GM21529 (cell line): Measurements from ENCODE around the gene RMC1.

Experiments used
- ATAC-seq: cut with Tn5 transposase; IDR thresholded peaks from one replicate; pipeline ENCODE4 v1.9.1; 2021; ENCODE audit not compliant: unreplicated experiment

RMC1 gene

DNA sequence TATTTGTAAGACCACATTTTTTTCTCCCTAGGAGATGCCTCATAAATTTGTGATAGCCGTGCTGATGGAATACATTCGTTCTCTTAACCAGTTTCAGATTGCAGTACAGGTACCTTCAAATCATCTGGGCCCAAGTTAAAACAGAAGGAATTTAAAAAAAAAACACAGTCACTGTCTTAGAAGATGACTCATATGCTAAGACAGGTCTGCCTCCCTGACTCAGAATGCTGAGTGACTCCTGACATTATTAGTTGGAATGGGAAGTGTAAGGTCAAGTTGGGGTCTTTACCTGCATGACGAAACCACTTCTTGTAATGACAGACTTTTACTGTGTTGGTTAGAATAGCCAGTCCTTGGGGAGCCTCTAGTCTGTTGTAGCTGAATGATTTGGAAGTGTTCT lies 26.3 kb downstream of the RMC1 start:
- no peak for ATAC-seq

DNA sequence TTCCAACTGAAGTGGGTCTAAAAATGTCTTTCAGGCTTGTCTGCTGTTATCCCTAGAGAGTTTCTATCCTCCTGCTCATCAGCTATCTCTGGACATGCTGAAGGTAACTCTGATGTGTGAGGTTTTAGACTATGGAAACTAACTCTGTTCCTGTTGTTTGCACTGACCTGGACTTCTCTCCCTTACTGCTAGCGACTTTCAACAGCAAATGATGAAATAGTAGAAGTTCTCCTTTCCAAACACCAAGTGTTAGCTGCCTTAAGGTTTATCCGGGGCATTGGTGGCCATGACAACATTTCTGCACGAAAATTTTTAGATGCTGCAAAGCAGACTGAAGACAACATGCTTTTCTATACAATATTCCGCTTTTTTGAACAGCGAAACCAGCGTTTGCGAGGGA lies 26.9 kb downstream of the RMC1 start:
- no peak for ATAC-seq

DNA sequence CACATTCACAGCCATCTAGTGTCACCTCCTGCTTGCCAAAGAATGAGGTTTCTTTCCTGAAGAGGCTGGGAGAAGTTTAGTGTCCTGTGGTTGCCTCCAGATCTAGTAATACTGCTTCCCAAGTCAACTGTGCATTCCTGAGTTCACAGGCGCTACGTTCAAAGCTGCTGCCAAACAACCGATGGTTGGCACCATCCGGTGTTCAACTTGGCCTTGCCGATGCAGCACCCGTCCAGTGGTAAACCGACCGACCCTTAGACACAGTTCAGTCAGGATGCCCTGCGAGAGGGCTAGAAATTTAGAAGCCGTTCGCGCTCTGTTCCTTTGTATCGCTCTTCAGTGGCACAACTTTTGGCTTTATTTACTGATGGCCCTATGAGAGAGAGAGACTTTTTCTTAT lies 28.6 kb downstream of the RMC1 start:
- no peak for ATAC-seq

DNA sequence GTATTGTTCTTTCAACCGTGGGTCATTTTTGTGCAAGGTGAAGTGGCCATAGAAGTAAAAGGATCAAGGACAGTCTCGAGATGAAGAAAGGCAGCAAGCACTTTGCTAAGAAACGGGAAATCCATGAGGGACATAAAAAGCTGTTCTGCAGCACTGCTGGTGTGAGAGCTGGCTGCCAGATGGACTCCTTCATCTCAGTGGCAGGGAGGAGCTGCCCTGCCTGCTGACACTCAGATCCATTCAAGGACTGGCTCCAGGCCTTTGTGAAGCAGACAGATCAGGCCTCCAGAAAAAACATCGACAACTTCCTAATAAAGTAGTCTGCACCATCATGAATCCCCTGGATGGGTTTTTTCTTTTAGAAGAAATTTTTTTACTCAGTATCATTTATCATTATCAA lies 29.5 kb downstream of the RMC1 start:
- no peak for ATAC-seq

DNA sequence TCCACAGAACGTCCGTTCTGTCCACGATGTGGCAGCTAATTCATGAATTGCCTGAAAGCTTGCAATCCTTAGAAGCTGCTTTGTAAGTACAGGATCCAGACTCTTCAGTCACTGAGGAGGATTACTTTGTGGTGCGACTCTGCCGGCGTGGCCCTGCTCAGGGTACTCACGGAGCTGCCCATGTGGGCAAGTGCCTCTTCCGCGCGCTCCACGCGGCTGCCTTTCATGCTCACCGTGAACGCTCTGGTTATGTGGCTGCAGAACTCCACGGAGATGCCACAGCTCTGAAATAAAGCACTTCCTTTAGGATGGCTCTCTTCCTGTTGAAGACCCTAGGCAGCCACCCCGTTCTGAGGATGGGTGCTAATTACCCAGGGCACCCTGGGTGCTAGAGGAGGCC lies 31.0 kb downstream of the RMC1 start:
- ATAC-seq: no peak

DNA sequence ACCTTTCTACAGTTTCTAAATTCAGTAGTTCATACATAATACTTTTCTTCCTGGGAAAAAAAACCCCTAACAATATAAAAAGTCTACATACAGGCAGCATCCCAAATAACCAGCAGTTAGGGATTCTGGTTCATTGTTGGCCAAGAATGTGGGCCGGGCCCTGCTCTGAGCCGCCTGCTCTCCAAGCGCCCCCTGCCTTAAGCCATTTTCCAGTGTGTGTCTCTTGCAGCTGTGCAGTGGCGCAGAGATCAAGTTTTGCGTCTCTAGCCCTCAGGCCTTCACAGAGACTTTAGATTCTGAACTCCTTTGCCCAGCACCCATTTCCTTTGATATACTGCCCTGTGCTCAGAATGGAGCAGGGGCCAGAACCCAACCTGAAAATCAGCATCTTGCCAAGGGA lies 32.9 kb downstream of the RMC1 start:
- no peak for ATAC-seq

DNA sequence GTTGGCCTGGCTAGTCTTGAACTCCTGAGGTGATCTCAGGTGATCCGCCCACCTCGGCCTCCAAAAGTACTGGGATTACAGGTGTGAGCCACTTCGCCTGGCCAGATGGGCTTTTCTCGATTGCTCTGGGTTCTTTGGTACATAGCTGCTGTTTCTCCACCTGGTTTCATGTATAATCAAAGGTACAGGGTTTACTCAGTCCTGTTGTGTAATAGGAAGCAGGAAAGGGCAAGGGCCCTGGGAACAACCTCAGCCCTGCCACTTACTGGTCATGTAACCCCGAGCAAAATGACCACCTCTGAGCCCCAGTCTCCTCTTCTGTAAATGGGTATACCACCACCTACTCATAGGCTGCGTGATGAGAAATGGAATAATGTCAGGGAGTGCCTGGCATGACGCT lies 34.0 kb downstream of the RMC1 start:
- ATAC-seq: no peak

DNA sequence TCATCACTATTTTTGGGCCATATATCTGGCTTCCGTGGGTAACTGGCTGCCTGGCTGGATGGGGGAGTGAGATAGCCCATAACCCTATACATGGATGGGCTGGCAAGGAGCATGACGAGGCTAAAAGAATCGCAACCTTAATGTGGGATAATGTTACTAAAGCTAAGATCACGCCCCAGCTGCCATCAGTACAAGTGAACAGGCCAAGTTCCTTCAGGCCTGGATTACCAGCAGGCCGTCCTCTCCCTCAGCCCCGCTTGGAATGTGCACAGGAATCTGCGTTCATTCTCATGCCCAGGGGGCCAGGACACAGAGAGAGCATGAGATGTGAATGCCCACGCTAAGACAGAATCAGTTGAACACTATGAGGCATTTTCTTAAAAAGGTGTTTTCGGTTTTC lies 34.7 kb downstream of the RMC1 start:
- no peak for ATAC-seq

DNA sequence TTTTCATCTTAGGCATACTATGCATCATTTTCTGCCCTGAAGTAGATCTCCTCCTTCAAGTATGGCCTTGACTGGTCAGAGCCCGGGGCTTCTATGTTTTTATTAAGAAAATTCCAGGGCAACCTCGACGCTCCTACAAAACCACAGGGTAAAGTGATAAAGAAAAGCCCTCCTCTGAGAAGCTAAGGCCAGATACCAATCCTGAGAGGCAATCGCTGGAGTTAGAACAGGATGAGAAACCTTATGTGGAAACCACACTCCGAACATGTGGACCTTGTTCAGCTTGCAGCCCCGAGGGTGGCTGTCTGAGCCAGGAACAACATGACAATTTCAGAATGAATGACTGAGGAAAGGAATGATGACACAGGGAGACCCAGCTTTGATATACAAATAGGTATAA lies 35.6 kb downstream of the RMC1 start:
- ATAC-seq: no peak

DNA sequence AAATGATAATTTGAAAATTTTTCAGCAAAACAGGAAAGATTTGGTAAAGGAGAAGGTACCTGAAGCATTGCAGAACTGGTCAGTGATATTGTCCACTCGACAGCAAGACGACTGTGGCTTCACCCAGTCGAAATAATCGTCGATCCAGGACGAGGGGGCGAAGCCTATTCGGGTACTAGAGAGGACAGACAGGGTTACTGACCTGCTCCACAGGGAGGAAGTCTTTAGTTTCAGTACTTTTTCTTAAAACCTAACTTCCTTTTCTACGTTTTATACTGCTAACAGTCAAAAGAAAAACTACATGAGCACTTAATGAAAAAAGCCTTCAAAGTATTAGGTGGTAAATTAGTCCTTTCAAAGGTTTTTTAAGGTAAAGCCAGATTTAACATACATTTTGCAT lies 36.0 kb downstream of the RMC1 start:
- no peak for ATAC-seq

DNA sequence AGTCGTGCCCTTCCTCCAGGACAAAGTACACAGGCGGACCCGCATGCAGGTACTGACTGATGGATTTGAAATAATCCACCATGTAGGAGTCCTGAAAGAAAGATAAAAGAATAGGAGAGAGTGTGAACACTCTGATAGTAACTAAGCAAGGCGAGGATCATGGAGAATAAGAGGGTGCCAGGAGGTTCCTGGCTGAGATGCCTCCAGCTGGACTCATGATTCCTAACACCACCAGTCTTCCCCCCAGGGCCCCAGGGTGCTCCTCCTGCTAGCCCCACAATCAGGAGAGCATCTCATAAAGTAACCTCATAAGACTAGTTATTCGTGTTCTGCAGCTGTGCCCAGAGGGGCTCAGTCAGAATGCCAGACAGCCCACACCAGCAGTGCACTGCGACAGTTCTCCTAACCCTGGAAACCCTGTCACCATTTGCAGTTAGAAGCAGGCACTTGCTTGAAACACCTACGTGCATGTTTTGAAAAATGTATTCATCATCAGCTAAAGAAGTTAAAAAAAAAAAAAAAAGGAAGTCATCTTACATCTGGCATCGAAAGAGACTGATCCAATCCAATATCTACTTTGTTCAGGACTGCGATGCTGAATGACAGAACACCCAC lies 36.7 kb downstream of the RMC1 start:
- no peak for ATAC-seq

DNA sequence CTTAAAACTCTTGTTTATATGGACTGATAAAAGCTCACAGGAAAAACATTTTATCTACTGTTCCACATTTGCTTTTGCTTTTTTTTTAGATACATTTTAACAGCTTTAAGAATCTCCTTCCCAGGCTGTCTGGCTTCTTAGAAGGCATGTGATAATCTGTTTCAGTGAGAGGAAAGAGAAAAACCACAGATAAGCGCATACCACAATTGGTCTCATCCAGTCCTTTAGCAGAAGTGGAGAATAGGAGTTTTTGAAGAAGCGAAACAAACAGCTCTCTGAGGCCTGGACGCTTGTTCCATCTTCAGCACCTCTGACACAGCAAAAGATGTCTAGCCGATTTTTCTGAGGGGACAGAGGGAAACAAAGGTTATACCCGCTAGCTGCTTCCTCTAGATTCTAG lies 37.6 kb downstream of the RMC1 start:
- peak; percentile 79 for ATAC-seq

DNA sequence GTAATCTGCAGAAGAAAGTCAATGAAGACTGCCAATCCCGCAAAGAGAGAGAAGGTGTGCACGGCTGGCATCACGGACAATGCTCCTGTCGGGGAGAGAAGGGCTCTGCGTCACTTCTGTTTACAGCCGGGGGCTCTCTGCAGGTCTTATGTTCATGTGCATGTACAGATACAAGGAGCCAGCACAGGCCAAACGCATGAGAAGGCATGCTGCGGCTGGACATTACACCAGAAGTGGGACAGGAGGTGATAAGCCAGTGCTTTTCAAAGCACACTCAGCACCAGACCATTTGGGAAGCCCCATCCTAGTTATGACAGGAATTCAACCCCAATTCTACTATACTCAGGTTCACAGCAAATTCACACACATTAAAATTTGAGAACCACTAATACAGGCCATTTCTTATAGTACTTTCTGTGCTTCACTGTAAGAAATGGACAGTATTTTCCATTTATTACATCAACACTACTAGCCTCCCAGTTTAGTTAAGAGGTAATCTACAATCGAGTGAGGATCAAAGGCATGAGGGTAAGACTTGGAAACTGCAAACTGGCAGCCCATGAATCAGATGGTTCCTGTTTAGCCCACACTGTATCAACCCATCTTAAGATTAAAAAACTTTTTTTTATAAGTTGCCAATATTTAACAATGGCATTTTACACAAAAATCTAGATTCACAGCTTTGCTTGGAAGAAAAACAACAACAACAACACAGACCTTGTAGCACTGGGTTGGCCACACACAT lies 38.2 kb downstream of the RMC1 start:
- ATAC-seq: no peak

DNA sequence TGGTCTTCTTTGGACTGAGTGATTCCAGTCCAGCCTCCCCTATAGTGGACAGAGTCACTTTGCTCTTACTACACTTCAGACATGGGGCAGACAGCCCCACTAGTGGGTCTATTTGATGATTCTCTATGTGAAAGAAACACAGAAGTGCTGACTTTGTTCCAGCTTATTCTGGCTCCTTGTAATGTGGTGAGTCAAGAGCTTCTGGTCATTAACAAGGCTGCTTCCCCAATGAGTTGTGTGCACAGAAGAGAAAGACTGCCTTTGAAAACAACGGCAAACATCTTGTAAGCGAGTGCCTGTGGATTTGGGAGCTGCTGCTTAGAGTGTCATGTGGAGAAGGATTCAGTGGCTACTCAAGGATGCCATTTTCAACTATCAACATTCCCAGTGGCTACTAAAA lies 39.1 kb downstream of the RMC1 start:
- no peak for ATAC-seq

DNA sequence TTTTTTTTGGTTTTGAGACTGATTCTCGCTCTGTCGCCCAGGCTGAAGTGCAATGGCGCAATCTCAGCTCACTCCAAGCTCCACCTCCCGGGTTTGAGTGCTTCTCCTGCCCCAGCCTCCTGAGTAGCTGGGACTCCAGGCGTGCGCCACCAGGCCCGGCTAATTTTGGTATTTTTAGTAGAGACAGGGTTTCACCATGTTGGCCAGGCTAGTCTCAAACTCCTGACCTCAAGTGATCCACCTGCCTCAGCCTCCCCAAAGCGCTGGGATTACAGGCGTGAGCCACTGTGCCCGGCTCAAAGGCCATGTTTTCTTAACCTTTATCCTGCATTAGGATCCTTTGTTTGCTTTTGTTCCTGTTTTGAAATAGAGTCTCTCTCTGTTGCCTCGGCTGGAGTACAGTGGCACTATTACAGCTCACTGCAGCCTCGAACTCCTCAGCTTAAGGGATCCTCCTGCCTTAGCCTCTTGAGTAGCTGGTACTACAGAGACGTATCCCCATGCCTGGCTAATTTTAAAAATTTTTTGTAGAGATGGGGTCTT lies 42.0 kb downstream of the RMC1 start:
- ATAC-seq: no peak

DNA sequence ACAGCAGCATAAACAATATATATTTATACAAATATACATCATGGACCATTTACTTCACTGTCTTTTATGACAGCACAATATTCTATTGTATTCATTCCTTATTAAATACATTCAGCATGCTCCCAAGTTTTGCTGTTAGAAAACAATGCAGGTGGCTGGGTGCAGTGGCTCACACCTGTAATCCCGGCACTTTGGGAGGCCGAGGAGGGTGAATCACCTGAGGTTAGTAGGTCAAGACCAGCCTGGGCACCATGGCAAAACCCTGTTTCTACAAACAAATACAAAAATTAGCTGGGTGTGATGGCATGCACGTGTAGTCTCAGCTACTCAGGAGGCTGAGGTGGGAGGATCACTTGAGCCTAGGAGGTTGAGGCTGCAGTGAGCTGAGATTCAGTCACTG lies 44.0 kb downstream of the RMC1 start:
- ATAC-seq: no peak

DNA sequence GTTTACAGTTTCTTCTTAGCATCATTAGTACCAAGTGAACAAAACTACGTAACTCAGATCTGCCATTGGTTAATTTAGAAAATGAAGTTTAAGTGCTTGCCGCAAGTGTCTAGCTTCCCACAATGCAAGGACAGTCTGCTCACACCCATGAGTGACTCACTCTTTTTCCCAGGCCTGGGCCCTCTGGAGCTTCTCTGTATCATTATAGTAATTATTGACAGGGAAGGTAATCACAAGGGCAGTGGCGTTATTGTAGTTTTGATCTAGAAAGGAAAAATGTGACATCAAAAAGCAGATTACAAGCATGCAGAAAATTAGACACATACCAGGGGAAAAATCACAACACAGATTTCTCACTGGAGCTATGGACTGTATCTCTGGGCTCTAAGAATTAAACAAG lies 44.5 kb downstream of the RMC1 start:
- no peak for ATAC-seq

DNA sequence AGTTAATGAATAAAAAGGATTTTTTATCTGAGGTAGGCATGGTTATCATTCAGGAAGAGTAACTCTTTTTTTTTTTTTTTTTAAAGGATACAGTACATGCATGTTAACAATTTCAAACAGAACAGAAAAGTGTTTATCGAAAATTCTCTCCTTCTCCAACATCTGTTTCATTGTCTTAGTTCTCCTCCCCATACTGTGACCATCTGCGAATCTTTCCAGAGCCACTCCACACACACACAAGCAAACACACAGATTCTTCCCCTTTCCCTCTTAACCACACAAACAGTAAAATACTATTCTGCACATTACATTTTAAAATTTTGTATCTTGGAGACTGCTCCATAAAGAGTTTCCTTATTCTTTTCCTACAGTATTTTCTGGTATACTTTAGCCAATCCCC lies 45.0 kb downstream of the RMC1 start:
- no peak for ATAC-seq

DNA sequence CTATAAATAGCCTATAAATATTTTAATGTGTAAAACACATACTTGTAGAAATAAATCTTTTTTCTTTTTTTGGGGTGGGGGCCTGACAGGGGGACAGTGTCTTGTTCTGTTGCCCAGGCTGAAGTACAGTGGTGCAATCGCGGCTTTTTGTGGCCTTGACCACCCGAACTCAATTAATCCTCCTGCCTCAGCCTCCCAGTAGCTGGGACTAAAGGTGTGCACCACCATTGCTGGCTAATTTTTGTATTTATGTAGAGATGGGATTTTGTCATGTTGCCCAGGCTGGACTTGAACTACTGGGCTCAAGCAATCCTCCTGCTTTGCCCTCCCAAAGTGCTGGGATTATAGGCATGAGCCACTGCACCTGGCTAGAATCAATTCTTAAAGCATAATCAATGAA lies 45.4 kb downstream of the RMC1 start:
- ATAC-seq: no peak

DNA sequence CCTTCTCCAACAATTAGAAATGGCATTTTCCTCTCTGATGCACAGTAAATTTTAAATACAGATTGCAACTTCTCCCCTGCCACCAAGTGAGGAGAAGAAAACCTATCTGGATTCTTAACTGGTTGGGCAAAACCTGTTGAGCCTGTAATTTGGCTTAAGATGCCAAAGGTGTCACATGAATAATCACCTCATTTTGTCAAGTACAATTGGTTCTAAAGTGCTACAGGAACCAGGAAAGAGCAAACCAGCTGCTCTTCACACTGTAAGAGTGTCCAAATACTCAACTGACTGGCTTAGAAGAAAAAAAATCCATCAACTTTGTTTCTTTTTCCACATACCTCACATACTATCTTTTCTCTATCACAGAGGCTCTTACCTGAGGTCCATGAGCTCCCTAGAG lies 47.6 kb downstream of the RMC1 start:
- ATAC-seq: no peak

DNA sequence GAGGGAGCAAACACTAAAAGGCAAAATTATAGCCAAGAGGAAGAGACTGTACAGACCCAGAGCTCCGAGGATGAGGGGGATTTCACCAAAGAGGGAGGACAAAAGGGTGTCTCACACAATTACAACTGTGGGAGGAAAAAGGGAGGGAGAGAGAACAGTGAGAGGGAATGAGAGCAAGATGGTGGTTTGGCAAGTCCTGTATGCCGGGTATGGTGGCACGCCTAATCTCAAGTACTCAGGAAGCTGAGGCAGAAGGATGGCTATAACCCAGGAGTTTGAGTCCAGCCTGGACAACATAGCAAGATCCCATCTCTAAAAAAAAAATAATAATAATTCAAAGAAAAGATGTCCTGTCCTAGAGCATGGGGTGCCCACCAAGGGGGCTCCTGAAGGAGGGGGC lies 48.7 kb downstream of the RMC1 start:
- no peak for ATAC-seq

DNA sequence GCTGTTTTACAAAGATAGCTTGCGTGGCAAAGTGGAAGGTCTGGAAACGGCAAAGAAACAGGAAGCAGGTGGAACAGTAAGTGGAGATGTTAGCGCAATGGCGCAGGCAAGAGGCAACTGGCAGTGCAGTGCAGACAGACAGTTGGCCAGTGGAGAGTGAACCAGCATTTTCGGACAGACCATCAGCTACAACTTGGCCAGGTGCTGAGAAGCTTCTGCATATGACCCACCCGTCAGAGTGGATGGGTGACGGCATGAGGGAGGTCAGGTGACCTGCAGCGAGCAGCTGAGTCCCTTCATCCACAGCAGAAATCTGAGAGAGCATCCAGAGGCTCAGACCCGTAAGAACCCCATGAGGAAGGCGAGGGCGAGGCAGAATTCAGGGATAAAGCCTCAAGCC lies 49.2 kb downstream of the RMC1 start:
- ATAC-seq: no peak

DNA sequence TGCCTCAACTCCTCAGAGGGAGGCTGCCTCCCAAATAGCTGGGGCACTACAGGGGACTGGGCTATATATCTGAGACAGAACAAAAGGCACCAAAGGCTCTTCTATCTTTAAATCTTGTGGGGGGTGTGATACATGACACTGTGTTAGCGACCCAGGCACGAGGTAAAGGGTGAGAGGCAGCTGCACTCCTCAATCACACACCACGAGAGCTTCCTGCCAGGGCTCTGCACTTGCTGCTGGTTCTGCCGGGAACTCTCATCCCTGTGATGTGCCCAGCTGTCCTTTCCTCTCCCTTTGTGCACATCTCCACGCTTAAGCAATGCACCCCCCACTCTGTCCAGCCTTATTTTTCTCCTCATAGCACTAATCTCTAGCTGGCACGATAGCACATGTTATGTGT lies 50.6 kb downstream of the RMC1 start:
- no peak for ATAC-seq
